Measurements from ENCODE around the gene LMLN.
"Not testable (repeated sequence)": the region's sequence is repeated elsewhere in the genome, so short reads cannot be mapped to it uniquely, and the experiment has no call there.

LMLN gene

DNA sequence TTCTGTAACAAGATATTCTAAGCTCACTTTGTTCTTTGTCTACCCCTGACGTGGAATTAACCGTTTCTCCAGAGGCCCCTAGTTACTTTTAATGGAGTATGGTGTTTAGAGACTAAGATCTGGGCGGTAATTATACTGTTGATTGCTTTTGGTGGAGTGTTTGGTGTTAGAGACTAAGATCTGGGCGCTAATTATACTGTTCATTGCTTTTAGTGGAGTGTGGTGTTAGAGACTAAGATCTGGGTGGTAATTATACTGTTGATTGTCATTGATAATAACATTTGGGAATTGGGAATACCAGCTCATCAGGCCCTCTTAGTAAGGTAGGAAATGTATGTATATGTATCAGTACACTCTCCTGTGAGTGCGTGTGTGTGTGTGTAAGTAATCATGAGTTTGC lies 66.6 kb downstream of the LMLN start:
- DNase-seq (ENCODE audit: low read depth): no peak

DNA sequence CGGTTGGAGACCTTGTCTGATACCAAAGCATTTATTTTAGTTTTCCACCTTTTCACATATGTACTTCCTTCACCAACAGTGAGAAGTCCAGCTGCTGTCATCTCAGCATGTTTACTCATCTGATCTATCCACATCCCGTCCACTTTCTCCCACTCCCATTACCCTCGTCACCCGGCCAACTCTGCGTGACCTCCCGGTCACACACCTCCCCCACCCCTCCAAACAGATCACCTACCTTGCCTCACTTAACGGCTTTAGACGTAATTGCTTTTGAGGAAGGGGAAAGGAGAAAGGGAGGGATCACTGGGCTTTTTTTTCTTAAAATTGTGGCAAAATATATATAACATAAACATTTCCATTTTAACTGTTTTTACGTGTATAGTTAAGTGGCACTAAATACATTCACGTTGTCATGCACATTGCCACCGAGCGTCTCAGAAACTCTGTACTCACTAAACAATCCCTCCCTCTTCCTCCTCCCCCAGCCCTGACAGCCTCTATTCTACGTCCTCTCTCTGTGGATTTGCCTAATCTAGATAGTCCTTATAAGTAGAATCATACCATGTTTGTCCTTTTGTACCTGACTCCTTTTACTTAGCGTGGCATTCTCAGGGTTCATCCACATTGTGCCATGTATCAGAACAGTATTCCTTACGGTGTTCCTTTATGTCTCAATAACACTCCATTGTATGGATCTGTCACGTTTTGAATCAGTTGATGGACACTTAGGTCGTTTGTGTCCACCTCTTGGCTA lies 67.2 kb downstream of the LMLN start:
- no peak for DNase-seq (ENCODE audit: low read depth)

DNA sequence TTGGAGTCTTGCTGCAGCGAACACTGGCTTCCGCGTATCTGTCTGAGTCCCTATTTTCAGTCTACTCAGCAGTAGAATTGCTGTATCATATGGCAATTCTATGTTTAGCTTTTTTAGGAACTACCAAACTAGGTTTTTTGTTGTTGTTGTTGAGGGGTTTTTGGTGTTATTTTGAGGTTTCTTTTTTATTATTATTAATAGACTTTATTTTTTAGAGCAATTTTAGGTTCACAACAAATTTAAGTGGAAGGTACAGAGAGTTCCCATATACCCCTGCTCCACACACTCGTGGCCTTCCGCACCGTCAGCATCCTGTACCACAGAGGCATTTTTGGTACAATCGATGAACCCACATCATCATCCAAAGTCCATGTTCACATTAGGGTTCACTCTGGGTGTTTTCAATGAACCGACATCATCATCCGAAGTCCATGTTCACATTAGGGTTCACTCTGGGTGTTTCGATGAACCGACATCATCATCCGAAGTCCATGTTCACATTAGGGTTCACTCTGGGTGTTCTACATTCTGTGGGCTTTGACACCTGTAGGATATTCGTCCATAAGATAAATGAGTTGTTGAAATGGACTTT lies 67.9 kb downstream of the LMLN start:
- DNase-seq (ENCODE audit: low read depth): no peak

DNA sequence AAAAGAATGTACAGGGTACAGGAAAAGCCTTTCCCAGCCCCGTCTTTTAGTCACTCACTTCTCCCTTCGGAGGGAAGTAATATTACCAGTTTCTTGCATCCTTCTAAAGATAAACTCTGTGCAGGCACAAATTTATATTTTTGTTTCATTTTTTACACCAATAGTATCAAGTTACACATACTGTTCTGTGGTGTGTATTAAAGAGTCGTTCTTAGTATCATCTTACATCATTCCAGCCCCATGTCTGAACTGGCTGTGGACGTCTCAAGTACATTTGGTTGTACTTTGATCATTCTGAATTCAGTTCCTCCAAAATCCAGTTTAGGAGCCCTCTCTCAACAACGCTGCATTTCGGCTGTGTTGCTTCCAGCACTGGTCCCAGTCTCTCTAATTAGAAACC lies 68.7 kb downstream of the LMLN start:
- DNase-seq (ENCODE audit: low read depth): peak; percentile 56

DNA sequence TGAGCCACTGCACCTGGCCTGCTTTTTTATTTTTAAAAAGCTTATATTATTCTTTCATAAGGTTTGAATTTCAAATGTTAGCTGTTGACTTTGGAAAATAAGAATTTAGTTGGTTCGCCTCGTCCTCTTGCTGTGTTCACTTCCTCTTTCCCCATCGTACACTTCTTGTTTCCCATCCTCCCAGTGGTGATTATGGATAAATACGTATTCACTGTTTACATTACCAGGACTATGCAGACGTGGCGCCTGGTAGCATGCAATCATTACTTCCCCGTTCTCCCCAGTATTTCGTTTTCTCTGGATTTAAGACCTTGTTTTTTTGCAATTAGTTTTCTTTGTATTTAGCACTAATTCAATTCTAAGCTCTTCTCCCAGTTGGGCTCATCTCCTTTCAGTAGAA lies 70.1 kb downstream of the LMLN start:
- no peak for DNase-seq (ENCODE audit: low read depth)

DNA sequence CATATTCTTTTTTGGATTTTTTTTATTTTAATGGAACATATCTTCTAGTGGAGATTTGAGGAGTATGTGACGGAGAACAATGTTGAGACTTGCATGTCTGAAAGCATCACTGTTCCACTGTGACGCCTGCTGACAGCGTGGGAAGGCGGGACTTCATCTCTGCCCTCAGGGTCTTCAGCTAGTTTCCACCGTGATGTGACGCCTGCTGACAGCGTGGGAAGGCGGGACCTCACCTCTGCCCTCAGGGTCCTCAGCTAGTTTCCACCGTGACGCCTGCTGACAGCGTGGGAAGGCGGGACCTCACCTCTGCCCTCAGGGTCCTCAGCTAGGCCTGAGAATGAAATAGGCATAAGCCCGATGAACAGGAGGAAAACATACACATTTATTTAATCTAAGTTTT lies 70.7 kb downstream of the LMLN start:
- no peak for DNase-seq (ENCODE audit: low read depth)

DNA sequence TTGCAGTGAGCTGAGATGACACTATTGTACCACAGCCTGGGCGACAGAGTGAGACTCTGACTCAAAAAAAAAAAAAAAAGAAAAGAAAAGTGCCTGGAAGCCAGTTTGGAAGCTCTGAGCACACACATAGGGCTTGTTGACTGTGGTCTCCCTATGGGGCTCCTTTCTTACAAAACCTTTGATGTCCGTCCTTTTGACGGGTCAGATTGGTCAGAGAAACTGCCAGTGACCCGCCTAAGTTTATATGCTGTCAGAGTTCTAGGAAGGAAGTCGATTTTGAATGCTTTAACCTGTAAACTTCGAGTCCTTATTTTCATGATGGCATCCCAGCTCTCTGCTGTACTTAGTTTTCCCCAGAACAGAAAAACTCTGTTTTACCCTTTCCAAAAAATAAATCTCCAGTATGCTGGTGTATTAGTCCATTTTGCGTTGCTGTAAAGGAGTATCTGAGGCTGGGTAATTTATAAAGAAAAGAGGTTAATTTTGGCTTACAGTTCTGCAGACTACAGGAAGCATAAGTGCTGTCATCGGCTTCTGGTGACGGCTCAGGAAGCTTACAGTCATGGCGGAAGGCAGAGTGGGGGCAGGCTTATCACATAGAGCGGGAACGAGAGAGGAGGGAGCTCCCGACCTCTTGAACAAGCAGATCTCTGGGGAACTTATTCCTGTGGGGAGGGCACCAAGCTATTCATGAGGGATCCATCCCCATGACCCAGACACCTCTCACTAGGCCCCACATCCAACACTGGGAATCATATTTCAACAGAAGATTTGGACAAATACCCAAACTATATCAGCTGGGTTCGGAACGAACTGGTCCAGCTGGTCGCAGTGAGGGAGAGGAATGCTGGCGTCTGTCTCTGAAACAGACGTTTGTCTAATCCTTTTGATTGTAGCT lies 72.3 kb downstream of the LMLN start:
- DNase-seq (ENCODE audit: low read depth): no peak

DNA sequence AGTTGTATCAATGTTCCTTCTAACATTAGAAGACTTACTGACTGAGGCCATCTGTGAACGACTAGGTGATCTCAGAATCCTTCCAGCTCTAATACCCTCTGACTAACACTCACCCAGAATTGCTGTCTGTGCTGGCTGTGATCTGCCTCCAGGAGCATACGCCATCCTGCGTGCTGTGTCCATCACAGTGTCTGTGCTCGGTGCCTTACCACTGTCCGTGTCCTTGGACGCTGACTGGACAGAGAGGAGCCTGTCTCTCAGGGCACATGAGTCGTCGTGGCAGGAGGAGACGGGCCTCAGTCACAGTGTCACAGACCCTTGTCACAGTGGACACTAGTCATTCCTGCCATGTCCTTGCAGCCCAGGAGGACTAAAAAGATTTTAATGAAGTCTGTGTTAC lies 83.1 kb downstream of the LMLN start:
- DNase-seq (ENCODE audit: low read depth): no peak

DNA sequence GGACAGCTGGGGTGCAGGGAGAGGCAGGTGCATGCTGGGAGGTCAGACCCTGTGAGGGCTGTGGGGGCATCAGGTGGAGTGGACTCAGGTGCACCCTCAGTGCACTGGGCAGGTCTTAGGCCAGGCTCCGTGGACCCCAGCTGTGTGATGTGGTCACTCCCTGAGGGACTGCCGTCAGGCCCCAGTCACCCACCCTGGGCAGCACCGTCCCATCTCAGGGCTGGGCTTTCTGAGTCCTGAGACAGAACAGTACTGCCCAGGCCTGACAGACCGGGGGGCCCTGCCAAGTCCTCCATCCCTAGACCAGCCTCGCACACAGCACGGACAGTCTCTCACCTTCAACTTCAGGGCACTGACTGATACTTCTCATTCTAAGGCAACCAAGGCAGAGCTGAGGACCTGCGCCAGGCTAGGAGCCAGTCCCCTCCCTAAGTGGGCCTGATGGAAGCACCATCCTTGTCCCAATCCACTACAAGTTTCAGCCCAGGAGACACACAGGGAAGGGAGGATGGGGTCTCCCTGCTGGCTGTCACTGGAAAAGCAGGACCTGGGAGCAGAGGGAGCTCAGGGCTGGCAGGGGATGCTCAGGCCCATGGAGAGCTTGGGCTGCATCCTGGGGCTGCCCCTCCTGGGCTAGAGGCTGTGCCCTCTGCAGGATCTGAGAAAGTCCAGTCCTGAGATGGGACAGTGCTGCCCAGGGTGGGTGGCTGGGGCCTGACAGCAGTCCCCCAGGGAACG lies 86.3 kb downstream of the LMLN start:
- no peak for DNase-seq (ENCODE audit: low read depth)

DNA sequence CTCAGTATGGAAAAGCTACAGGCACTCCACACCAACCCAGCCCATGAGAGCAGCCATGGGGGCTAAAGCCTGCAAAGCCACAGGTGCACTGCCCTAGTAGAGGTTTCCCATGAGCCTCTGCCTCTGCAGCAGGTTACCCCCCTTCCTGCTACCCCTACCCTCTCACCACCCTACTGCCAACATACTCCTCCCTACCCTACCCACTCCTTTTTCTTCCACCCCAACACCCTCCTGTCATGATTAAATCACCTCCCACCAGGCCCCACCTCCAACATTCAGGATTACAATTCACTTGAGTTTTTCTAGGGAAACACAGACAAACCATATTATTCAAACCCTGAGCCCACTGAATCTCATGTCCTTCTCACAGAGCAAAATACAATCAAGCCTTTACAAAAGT lies 88.4 kb downstream of the LMLN start:
- no peak for DNase-seq (ENCODE audit: low read depth)

DNA sequence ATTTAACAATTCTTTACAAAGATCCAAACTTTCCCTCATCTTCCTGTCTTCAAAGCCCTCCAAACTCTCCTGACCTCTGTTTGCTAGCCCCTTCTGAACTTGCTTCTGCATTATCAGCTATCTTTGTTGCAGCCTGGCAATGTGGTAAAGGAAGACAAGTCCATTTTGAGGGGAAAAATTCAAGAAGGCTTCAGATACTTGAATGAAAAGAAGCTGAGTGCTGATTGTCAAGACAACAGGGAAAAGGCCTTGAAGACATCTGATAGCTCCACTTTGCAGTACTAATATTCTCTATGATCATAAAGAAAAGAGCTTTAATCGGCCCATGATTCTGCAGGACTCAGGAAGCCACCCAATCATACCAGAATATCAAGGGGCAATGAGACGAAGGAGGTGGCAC lies 91.8 kb downstream of the LMLN start:
- DNase-seq (ENCODE audit: low read depth): no peak

DNA sequence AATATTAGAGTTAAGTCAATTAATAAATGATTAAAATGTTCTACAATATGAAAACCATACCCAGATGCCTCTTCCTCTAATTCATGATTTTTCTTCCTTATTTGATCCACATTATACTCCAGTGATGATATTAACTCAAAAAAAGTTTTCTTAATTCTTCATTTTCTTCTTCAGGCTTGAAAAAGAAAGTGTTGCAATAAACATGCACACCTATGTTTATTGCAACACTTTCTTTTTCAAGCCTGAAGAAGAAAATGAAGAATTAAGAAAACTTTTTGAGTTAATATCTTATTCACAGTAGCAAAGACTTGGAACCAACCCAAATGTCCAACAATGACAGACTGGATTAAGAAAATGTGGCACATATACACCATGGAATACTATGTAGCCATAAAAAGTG lies 93.4 kb downstream of the LMLN start:
- not testable (repeated sequence) for DNase-seq (ENCODE audit: low read depth)

DNA sequence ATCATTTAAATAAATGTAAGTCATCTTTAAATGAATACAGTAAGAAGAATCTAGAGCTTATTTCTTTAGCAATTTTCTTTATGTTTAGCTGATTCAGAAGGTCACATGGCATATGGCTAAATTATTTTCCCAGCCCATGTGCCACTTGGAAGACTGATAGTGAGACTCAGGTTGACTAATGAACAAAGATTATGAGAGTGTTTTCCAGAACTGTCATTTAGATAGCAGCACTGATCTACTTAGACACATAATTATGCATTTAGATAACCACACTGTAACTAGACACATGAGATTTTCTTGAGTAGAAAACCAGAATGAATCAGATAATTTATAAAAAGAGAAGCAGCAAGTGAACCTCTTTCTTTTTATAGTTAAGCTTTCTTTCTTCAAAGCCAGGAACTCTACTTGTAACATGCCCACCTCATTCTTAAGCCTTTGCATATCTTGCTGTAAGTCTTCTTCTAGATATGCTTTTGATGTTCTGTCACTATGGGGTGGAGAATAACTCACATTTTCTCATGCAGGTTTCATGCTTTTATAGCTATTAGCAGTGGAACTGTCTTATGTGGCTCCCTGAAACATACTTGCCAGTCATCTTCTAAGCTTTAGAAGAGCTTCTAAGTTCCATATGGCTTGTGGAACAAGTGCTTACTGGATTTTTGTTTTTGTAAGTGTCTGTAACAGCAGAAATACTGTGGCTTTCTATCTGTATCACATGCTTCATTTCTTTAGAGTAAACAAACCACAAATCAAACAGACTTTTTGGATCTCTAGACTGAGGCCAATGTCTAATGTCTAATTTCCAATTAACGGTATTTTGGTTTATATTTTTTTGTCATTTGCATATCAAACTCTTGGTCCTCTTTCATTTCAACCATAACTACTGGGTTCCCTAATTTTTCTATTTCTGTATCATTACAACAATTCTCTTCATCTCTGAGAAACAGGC lies 101.4 kb downstream of the LMLN start:
- no peak for DNase-seq (ENCODE audit: low read depth)

DNA sequence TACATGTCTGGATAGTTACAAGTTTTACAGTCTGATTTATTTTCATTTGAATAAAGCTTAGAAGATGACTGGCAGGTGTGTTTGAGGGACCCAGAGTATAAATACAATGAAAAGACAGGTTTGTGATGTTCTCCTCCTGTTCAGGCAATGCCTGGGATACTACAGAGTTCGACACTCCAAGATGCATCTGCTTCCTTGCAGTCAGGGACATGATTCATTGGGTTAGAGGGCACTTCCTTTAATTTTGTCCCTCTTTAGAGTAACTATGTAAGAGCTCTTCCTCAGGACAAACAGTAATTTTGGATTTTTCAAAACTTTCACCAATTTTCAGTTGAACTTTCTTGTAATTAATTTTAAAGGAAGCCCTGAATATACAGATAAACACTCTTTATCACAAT lies 102.0 kb downstream of the LMLN start:
- DNase-seq (ENCODE audit: low read depth): no peak

DNA sequence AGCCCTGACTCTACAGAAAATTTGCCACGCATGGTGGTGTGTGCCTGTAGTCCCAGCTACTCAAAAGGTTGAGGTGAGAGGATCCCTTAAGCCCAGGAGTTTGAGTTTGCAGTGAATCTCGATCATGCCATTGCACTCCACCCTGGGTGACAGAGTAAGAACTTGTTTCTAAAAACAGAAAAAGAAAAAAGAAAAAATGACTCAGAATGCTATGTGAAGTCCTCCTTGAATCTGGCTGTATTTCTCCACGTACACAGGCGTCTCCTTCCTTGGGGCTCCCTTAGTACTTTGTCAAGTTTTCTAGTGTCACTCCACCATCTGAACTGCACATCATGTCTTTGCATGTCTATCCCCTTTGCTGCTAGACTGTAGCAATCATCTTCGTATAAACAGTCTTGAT lies 104.4 kb downstream of the LMLN start:
- no peak for DNase-seq (ENCODE audit: low read depth)

DNA sequence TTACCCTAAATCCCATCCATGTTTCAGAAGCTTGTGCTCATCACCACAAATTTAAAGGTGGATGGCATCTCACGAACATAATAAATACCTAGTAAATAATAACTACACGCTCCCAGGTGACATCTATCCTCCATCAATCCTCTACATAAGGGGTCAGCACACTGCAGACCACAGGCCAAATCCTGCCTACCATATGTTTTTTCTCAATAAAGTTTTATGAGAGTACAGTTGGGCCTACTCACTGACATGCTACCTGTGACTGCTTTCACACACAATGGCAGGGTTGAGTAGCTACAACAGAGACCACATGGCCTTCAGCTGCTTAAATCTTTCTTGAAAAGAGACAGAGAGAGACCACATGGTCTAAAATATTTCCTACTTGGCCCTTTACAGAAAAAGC lies 105.9 kb downstream of the LMLN start:
- no peak for DNase-seq (ENCODE audit: low read depth)

DNA sequence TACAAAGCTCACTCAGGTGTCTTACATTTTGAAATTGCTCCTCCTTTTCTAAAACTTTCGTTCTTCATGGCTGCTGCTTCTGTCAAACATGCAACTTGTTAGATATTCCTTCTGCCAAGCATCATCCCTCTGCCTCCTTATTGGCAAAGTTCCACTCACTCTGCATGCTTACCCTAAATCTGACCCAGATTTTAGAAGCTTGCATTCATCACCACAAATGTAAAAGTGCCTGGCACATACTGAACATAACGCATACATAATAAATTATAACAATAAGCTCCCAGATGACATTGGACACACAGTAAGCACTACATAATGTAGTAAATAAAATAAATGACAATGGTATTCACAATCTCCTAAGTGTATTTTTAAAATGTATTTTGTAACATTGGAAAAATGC lies 107.4 kb downstream of the LMLN start:
- no peak for DNase-seq (ENCODE audit: low read depth)

DNA sequence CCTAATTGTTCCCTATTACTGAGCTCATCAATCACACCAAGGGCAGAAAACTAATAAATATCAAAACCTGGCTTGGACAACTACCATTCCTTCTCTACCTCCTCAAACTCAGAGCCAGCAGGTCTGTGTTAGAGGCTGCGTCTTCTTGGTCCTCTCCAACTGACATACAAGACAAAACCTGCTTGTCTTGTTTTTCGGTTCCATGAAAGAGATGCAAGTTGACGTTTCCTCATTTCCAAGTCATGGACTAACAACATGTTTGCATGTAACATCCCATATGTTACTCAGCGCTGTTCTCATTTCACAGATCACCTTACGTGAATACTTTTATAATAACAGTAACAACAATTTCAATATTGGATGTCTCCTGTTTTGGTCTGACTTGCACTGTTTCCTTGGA lies 110.9 kb downstream of the LMLN start:
- DNase-seq (ENCODE audit: low read depth): no peak

DNA sequence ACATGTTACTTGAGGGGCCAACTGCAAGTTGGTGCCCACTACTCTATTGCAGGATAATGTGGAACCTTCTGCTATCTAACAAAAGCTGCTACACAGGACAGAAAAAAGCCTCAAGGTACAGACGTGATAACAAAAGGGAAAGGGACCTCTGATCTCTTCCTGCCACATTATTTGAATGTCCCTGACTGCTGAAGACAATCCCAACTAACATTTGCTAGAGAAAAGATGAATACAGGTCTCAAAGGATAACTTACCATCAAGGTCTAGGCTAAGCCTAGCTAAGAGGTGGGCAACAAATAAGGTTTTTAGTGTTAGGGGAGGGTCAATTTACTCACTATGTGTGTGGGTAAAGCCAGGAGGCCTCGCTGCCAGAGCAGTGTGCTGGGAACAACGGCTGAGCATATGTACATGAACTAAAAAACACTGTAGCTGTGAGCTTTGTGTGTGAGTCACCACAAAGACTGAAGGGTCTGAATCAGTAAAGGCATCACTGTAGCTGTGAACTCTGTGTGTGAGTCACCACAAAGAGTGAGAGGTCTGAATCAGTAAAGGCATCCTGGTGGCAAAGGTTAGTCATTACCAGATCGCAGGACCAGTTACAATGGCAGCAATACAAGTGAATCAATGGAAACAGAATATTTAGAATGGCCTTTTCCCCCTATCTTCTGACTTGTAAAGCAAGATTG lies 111.7 kb downstream of the LMLN start:
- DNase-seq (ENCODE audit: low read depth): no peak

DNA sequence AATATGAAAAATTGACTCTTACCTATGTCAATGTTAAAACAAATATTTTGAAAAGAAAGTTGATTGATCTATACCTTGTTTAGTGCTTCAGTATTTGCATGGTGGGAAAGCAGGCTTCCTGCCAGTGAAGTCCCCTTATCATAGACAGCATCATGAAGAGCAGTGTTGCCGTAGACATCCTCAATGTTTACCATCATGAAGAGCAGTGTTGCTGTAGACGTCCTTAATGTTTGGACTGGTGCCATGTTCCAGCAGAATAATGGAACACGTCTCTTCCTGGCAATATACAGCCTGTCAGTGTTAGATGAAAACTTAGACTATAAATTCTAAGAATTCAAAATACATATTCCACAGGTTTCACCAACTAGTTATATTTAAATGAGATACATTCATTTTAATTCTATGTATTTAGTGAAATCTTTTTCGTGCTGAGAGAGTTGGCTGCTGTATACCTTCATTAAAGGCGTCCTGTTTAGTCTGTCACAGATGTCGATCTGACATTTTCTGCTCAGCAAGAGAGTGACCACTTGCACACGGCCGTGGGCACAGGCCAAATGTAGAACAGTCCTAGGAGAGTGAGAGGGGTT lies 116.8 kb downstream of the LMLN start:
- no peak for DNase-seq (ENCODE audit: low read depth)
